Measurements from ENCODE around the gene EXOC6B.

GRCh38 chr2:72813841-72814240 lies 12.0 kb downstream of the EXOC6B start:
- TF ChIP-seq CTCF (IDR thresholded peaks at IDR 0.05 in 4 of 5, conservative IDR thresholded peaks at IDR 0.05 in 1 of 5): no peak
- TF ChIP-seq POLR2A (IDR thresholded peaks at IDR 0.05): no peak

Measured in gastrocnemius medialis (tissue), 4 donors.